NCI-H226 (cell line): ENCODE measurements around the gene RAB8A.
A peak's percentile ranks its signal among the peaks of the same experiment; 100 is the strongest.
"Not testable (repeated sequence)": the region's sequence is repeated elsewhere in the genome, so short reads cannot be mapped to it uniquely, and the experiment has no call there.

Experiments used
- DNase-seq: peaks from one replicate; pipeline ENCODE4 v3.0.0-alpha.2; 2015

The RAB8A gene

GRCh38 chr19:16143399-16144215 is 31.9 kb downstream of the RAB8A start, which contains the start of gene HSH2D:
Gene HSH2D (plus strand): TSS chr19:16143685. CDS start chr19:16148751, 5,066 bp downstream.
- DNase-seq, result no peak

GRCh38 chr19:16144216-16144581 is 32.5 kb downstream of the RAB8A start:
- DNase-seq, result no peak

- no peak for DNase-seq
These were observed 34.4 kb downstream of the RAB8A start for GRCh38 chr19:16146112-16146511.

GRCh38 chr19:16148443-16149229 is 36.9 kb downstream of the RAB8A start:
- no peak for DNase-seq

GRCh38 chr19:16153582-16154336 is 42.1 kb downstream of the RAB8A start:
- DNase-seq, result no peak

- no peak for DNase-seq
These were observed 42.9 kb downstream of the RAB8A start for GRCh38 chr19:16154557-16154956.

GRCh38 chr19:16155128-16155527 is 43.4 kb downstream of the RAB8A start:
- DNase-seq, result no peak

GRCh38 chr19:16156904-16157303 is 45.2 kb downstream of the RAB8A start:
- no peak for DNase-seq

- no peak for DNase-seq
These were observed 45.9 kb downstream of the RAB8A start for GRCh38 chr19:16157601-16158000.

GRCh38 chr19:16159655-16160054 is 48.0 kb downstream of the RAB8A start:
- no peak for DNase-seq

- no peak for DNase-seq
These were observed 48.8 kb downstream of the RAB8A start for GRCh38 chr19:16160445-16160942.

GRCh38 chr19:16160943-16161560 is 49.4 kb downstream of the RAB8A start:
- peak; percentile 89 for DNase-seq

- peak; percentile 85 for DNase-seq
These were observed 50.2 kb downstream of the RAB8A start for GRCh38 chr19:16161840-16162239.

- DNase-seq, result no peak
These were observed 52.7 kb downstream of the RAB8A start for GRCh38 chr19:16164222-16164890.

- DNase-seq, result no peak
These were observed 54.7 kb downstream of the RAB8A start for GRCh38 chr19:16166417-16166816.

- no peak for DNase-seq
These were observed 55.4 kb downstream of the RAB8A start for GRCh38 chr19:16167055-16167454.

GRCh38 chr19:16168465-16169081 is 56.9 kb downstream of the RAB8A start:
- peak; percentile 49 for DNase-seq

- no peak for DNase-seq
These were observed 58.4 kb downstream of the RAB8A start for GRCh38 chr19:16170134-16170533.

- DNase-seq, result no peak
These were observed 64.3 kb downstream of the RAB8A start for GRCh38 chr19:16175954-16176353.

- DNase-seq, result not testable (repeated sequence)
These were observed 67.2 kb downstream of the RAB8A start for GRCh38 chr19:16178866-16179265.

GRCh38 chr19:16180611-16181010 is 68.9 kb downstream of the RAB8A start:
- DNase-seq, result peak; percentile 85
